ENCODE results near the gene PCDHGA12.
A peak's percentile ranks its signal among the peaks of the same experiment; 100 is the strongest.
"Not testable (repeated sequence)": the region's sequence is repeated elsewhere in the genome, so short reads cannot be mapped to it uniquely, and the experiment has no call there.

The PCDHGA12 gene

GRCh38 chr5:141430332-141431113 lies at the start of gene PCDHGA12:
Gene PCDHGA12, plus strand, starts transcription at chr5:141430507. Its CDS starts 253 bp downstream, at chr5:141430760.
- peak; percentile 86 for DNase-seq (ENCODE audit: low spot score)

- peak; percentile 65 for DNase-seq (ENCODE audit: low spot score)
Observed at GRCh38 chr5:141382469-141383294, 47.6 kb upstream of the PCDHGA12 start, which contains the start of gene PCDHGA7. Gene PCDHGA7, plus strand, starts transcription at chr5:141382742. Its CDS starts 158 bp downstream, at chr5:141382900.

- no peak for DNase-seq (ENCODE audit: low spot score)
Observed at GRCh38 chr5:141383345-141383744, 47.0 kb upstream of the PCDHGA12 start.

GRCh38 chr5:141384471-141385267 lies 45.6 kb upstream of the PCDHGA12 start:
- DNase-seq (ENCODE audit: low spot score) = no peak

GRCh38 chr5:141387557-141388311 lies 42.6 kb upstream of the PCDHGA12 start, which contains the start of gene PCDHGB4:
Gene PCDHGB4, plus strand, starts transcription at chr5:141387698. Its CDS starts 187 bp downstream, at chr5:141387885.
- not testable (repeated sequence) for DNase-seq (ENCODE audit: low spot score)

GRCh38 chr5:141388661-141389060 lies 41.6 kb upstream of the PCDHGA12 start:
- no peak for DNase-seq (ENCODE audit: low spot score)

- no peak for DNase-seq (ENCODE audit: low spot score)
Observed at GRCh38 chr5:141389153-141390042, 40.9 kb upstream of the PCDHGA12 start.

GRCh38 chr5:141392429-141393198 lies 37.7 kb upstream of the PCDHGA12 start, which contains the start of gene PCDHGA8:
Gene PCDHGA8, plus strand, starts transcription at chr5:141392633. Its CDS starts 181 bp downstream, at chr5:141392814.
- DNase-seq (ENCODE audit: low spot score) = peak; percentile 38

GRCh38 chr5:141393267-141393666 lies 37.0 kb upstream of the PCDHGA12 start:
- DNase-seq (ENCODE audit: low spot score) = no peak

GRCh38 chr5:141394401-141395187 lies 35.7 kb upstream of the PCDHGA12 start:
- DNase-seq (ENCODE audit: low spot score) = not testable (repeated sequence)

- DNase-seq (ENCODE audit: low spot score) = peak; percentile 50
Observed at GRCh38 chr5:141397756-141398551, 32.4 kb upstream of the PCDHGA12 start, which contains the start of gene PCDHGB5. Gene PCDHGB5, plus strand, starts transcription at chr5:141397947. Its CDS starts 181 bp downstream, at chr5:141398128.

GRCh38 chr5:141398608-141399007 lies 31.7 kb upstream of the PCDHGA12 start:
- DNase-seq (ENCODE audit: low spot score) = no peak

- DNase-seq (ENCODE audit: low spot score) = no peak
Observed at GRCh38 chr5:141399555-141400258, 30.6 kb upstream of the PCDHGA12 start.

- peak; percentile 55 for DNase-seq (ENCODE audit: low spot score)
Observed at GRCh38 chr5:141402553-141403243, 27.6 kb upstream of the PCDHGA12 start, which contains the start of gene PCDHGA9. Gene PCDHGA9, plus strand, starts transcription at chr5:141402778. Its CDS starts 175 bp downstream, at chr5:141402953.

- no peak for DNase-seq (ENCODE audit: low spot score)
Observed at GRCh38 chr5:141403387-141403786, 26.9 kb upstream of the PCDHGA12 start.

All from hepatic stellate cell (primary cell).